Adrenal gland (tissue), 12 donors: Measurements from ENCODE around the gene KRTAP4-11. TPM values are rescaled to one million over a fixed set of nuclear protein-coding genes. Genes with fewer than 3 reads are reported as not detected.
"Not testable (repeated sequence)": the region's sequence is repeated elsewhere in the genome, so short reads cannot be mapped to it uniquely, and the experiment has no call there.

ENCODE experiments used
- DNase-seq, 7 donors: peaks; one replicate each; pipeline ENCODE4 v3.0.0-alpha.2; 2019 to 2020
- H3K27ac ChIP-seq, 5 donors: fragments of 200-600 bp; sonication (generic) in 4 of 5; 1 replicate in 3 of 5; 2 replicates in 2 of 5; pipeline versions ENCODE4 v1.5.1 to v1.8.0; 2016 to 2020; ENCODE audit warnings: mild to moderate bottlenecking in 1 of 5
- H3K27me3 ChIP-seq: fragments of 200-600 bp; 2 replicates; pipeline ENCODE4 v1.8.0; 2021
- H3K36me3 ChIP-seq, 2 donors: fragments of 200-600 bp; replicated peaks in 1 of 2; 1 replicate in 1 of 2; 2 replicates in 1 of 2; pipeline versions ENCODE4 v1.5.1 to v1.8.0; 2018 to 2022
- H3K4me1 ChIP-seq, 2 donors: fragments of 200-600 bp; replicated peaks in 1 of 2; 1 replicate in 1 of 2; 2 replicates in 1 of 2; pipeline versions ENCODE4 v1.5.1 to v1.8.0; 2018 to 2021
- H3K4me3 ChIP-seq, 4 donors: fragments of 200-600 bp; sonication (generic) in 3 of 4; one replicate each; pipeline ENCODE4 v1.5.1; 2016 to 2018
- H3K9me3 ChIP-seq, 3 donors: fragments of 200-600 bp; sonication (generic) in 1 of 3; replicated peaks in 1 of 3; 1 replicate in 2 of 3; 2 replicates in 1 of 3; pipeline versions ENCODE4 v1.5.1 to v1.8.0; 2016 to 2021
- POLR2A ChIP-seq, 2 donors: fragments of 450-650 bp; IDR thresholded peaks; one replicate each; pipeline ENCODE4 v1.6.1; 2017; ENCODE audit warnings: antibody characterized with exemption in 2 of 2, mild to moderate bottlenecking in 2 of 2, moderate library complexity in 1 of 2
- WGBS, 4 donors: extraction: QIAGEN DNeasy Blood & Tissue Kit in 2 of 4; methylation state at CpG; one replicate each; pipeline versions ENCODE4 v1.1.5 to v1.1.7; 2013 to 2017; 5-methylcytosine and 5-hydroxymethylcytosine counted together
- intact Hi-C, 2 donors: fragments of 100-400 bp; cut with DNase I; formaldehyde crosslinking; loops; one replicate each; pipeline versions ENCODE4 v1.14.1 to v1.15.0; 2022 to 2023
- polyA plus RNA-seq, 3 donors: library from polyadenylated mRNA; stranded (reverse); fragments of 200-250 nt in 2 of 3; fragments of 350-450 nt in 1 of 3; fragmentation: Illumina TruSeq in 1 of 3; extraction: RNeasy Lipid Tissue Mini Kit (QIAGEN cat#74804) in 1 of 3; gene quantifications; one replicate each; pipeline ENCODE4 v1.2.3, GENCODE V29; 2013 to 2014
- total RNA-seq, 9 donors: library from RNA; depleted of rRNA in 4 of 9; stranded (reverse); fragments of >200 nt in 4 of 9; fragments of 120-200 nt in 1 of 9; fragmentation: NEBNext Ultra II Directional in 1 of 9; extraction: Animal tissue kit (Norgen Biotek cat#: 25700) in 1 of 9; gene quantifications; one replicate each; pipeline versions ENCODE4 v1.1.0 to v1.2.4, GENCODE V29; 2013 to 2023
- TF ChIP-seq, protein P1 (sequence below), 6 experiments: fragments of 450-650 bp in 4 of 6; fragments of 200-600 bp in 2 of 6; sonication (generic) in 1 of 6; IDR thresholded peaks; 1 replicate in 5 of 6; 2 replicates in 1 of 6; pipeline versions ENCODE4 v1.5.1 to v1.8.0; 2016 to 2021; ENCODE audit warnings: antibody characterized with exemption in 6 of 6, mild to moderate bottlenecking in 2 of 6, moderate library complexity in 1 of 6
- donor health status: healthy with polysubstance abuse.
- donor health status: Bipolar disorder and iron deficiency.
- donor health status: DM: yes; HTN: yes; CAD: no.
- donor health status: DM: no; HTN: no; CAD: no.
- donor health status: DM: no; HTN: no; CAD: no.
- donor health status: DM: yes; HTN: yes; CAD: no.

Gene KRTAP4-11
- total and polyA plus RNA-seq, 12 donors: not detected

DNA sequence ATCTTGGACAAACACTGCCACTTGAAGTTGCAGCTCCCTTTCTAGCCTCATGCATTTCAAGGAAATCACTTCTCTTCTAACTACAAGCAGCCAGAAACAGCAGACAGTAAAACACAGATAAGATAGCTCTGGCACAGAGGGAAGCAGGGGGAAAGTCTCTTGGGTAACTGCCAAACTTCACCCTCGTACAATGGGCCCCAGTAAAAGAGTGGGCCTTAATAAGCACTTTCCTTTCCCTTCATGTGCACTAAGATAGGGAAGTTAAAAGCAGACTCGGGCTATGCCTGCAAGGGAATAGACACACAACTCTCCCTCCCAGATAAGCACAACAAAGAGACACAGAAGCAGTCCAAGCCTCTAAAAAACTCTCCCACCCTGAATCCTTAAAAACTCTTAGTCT, 35.7 kb upstream of the KRTAP4-11 start:
- no peaks in the 10 kb centered on the region for H3K9me3 ChIP-seq
- no peak for TF ChIP-seq POLR2A (IDR thresholded peaks at IDR 0.05)
- TF ChIP-seq, protein P1, sequence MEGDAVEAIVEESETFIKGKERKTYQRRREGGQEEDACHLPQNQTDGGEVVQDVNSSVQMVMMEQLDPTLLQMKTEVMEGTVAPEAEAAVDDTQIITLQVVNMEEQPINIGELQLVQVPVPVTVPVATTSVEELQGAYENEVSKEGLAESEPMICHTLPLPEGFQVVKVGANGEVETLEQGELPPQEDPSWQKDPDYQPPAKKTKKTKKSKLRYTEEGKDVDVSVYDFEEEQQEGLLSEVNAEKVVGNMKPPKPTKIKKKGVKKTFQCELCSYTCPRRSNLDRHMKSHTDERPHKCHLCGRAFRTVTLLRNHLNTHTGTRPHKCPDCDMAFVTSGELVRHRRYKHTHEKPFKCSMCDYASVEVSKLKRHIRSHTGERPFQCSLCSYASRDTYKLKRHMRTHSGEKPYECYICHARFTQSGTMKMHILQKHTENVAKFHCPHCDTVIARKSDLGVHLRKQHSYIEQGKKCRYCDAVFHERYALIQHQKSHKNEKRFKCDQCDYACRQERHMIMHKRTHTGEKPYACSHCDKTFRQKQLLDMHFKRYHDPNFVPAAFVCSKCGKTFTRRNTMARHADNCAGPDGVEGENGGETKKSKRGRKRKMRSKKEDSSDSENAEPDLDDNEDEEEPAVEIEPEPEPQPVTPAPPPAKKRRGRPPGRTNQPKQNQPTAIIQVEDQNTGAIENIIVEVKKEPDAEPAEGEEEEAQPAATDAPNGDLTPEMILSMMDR (IDR thresholded peaks at IDR 0.05): no peak
- no peaks in the 10 kb centered on the region for H3K4me1 ChIP-seq

DNA sequence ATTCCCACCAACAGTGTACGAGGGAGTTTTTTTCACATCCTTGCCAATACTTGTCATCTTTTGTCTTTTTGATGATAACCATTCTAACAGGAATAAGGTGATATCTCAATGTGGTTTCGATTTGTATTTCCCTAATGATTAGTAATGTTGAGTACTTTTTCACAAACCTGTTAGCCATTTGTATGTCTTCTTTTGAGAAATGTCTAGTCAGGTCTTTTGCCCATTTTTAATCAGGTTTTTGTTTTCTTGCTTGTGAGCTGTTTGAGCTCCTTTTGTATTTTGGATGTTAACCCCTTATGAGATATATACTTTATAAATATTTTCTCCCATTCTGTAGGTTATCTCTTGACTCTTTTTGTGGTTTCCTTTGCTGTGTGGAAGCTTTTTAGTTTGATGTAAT, 33.4 kb upstream of the KRTAP4-11 start:
- 66 to 84% (median 72%) methylated on average over 2 of the region's 2 CpGs for WGBS, 4 donors
- no peaks in the 10 kb centered on the region for H3K36me3 ChIP-seq
- intact Hi-C loops: no loop called here
- TF ChIP-seq, protein P1 (IDR thresholded peaks at IDR 0.05): no peak
- TF ChIP-seq POLR2A (IDR thresholded peaks at IDR 0.05): no peak
- H3K9me3 ChIP-seq: no peaks in the 10 kb centered on the region
- no peak for DNase-seq
- H3K27ac ChIP-seq: no peak overlapping the region
- no peaks in the 10 kb centered on the region for H3K4me1 ChIP-seq
- H3K4me3 ChIP-seq: no peak overlapping the region
- H3K27me3 ChIP-seq: peaks cover 12% of the 10 kb centered on the region

More for the DNA sequence above, 35.7 kb upstream of the KRTAP4-11 start:
- 20 to 37% (median 32%) methylated on average over 2 of the region's 2 CpGs for WGBS, 4 donors
- DNase-seq: no peak
- Histone ChIP-seq H3K36me3 (no peaks in the 10 kb centered on the region), H3K27me3 (peaks cover 8% of the 10 kb centered on the region), H3K27ac (no peak overlapping the region), H3K4me3 (no peak overlapping the region)
- intact Hi-C loops: no loop called here

DNA sequence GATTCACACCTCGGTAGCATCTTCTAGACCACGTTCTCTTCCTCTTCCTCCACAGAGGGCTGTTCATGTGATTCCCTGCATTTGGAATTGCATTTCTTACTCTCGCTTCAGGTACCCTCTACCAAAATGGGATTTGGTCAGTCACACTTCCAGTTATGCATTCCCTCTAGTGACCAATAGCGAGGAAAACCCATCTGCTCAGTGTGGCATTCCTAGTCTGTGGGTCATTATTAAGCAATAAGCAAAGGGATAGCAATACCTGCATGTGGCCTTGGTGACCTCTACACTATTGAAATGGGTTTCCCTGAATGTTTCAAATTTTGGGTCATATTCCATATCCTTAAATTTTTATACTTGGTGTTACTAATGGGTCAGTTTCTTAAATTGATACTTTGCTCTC, 31.9 kb upstream of the KRTAP4-11 start:
- no peaks in the 10 kb centered on the region for H3K9me3 ChIP-seq
- peaks cover 11% of the 10 kb centered on the region for H3K27me3 ChIP-seq
- intact Hi-C loops: no loop called here
- WGBS, 4 donors: 82 to 86% (median 83%) methylated on average over 4 of the region's 4 CpGs
- no peaks in the 10 kb centered on the region for H3K4me1 ChIP-seq
- H3K27ac ChIP-seq: no peak overlapping the region
- TF ChIP-seq, protein P1 (IDR thresholded peaks at IDR 0.05): no peak
- TF ChIP-seq POLR2A (IDR thresholded peaks at IDR 0.05): no peak
- H3K4me3 ChIP-seq: no peak overlapping the region
- no peak for DNase-seq
- no peaks in the 10 kb centered on the region for H3K36me3 ChIP-seq

DNA sequence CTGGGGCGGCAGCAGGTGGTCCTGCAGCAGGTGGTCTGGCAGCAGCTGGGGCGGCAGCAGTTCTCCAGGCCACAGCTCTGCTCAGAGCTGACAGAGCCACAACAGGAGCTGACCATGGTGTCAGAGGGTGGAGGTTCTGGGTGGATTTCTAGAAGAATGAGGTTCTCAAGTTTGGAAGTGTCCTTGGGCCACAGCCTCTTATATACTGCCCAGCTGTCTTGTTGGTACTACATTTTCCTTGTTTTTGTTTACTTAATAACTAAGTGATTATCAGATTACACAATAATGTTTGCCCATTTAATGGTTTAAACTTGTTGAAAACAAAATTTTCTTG, 31.4 kb upstream of the KRTAP4-11 start, which contains the start of gene KRTAP4-5:
TSS of gene KRTAP4-5 (minus strand) at position 174 of the 334 bp plus-strand sequence. CDS start at position 116, 58 bp downstream.
- no peak for TF ChIP-seq POLR2A (IDR thresholded peaks at IDR 0.05)
- TF ChIP-seq, protein P1 (IDR thresholded peaks at IDR 0.05): no peak
- no peaks in the 10 kb centered on the region for H3K36me3 ChIP-seq
- H3K9me3 ChIP-seq: no peaks in the 10 kb centered on the region
- no peak within 1 kb of the TSS for H3K27ac ChIP-seq
- no peaks in the 10 kb centered on the region for H3K4me1 ChIP-seq
- WGBS, 4 donors: 29 to 90% (median 71%) methylated on average over 1 to 2 of the region's 2 CpGs
- intact Hi-C loops: no loop called here
- peaks cover 6% of the 10 kb centered on the region for H3K27me3 ChIP-seq
- DNase-seq: no peak
- H3K4me3 ChIP-seq: no peak within 1 kb of the TSS

DNA sequence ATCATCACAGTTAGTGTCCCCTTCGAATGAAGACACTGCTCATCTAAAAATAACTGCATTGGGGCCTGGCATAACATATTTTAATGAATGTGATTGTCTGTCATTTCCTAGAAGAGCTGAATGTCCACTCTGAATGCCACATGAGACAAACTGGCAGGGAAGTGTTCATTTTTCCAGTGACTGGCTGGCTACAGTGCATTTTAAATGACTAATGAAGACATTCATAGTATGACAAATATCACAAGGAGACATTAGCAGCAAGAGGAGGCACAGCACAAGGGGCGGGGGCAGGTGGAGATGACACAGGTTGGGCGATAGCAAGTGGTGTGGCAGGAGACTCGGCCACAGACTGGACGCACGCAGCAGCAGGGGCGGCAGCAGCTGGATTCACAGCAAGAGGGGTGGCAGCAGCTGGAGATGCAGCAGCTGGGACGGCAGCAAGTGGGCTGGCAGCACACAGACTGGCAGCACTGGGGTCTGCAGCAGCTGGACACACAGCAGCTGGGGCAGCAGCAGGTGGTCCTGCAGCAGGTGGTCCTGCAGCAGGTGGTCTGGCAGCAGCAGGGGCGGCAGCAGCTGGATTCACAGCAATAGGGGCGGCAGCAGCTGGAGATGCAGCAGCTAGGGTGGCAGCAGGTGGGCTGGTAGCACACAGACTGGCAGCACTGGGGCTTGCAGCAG, 30.9 kb upstream of the KRTAP4-11 start:
- intact Hi-C loops, H3K4me1 ChIP-seq, DNase-seq, H3K9me3 ChIP-seq, H3K27me3 ChIP-seq, H3K4me3 ChIP-seq, H3K27ac ChIP-seq, H3K36me3 ChIP-seq: not testable (repeated sequence)
- WGBS, 4 donors: 71 to 85% (median 79%) methylated on average over 8 to 10 of the region's 10 CpGs
